GM18867 (cell line): Measurements from ENCODE around the gene CRB2.

ENCODE experiments used
- ATAC-seq: cut with Tn5 transposase; IDR thresholded peaks from one replicate; pipeline ENCODE4 v1.9.1; 2021; ENCODE audit warnings: mild to moderate bottlenecking, moderate library complexity; ENCODE audit not compliant: unreplicated experiment

The CRB2 gene

GRCh38 chr9:123346826-123347225 is 9.2 kb upstream of the CRB2 start:
- ATAC-seq, result no peak

- ATAC-seq, result no peak
Observed at GRCh38 chr9:123347289-123348060, 8.5 kb upstream of the CRB2 start.

- ATAC-seq, result no peak
Observed at GRCh38 chr9:123348317-123348992, 7.5 kb upstream of the CRB2 start.

- ATAC-seq, result no peak
Observed at GRCh38 chr9:123349033-123349432, 7.0 kb upstream of the CRB2 start.

GRCh38 chr9:123349691-123350480 is 6.1 kb upstream of the CRB2 start:
- peak; percentile 59 for ATAC-seq

- no peak for ATAC-seq
Observed at GRCh38 chr9:123350590-123351310, 5.2 kb upstream of the CRB2 start.

- ATAC-seq, result no peak
Observed at GRCh38 chr9:123353041-123353440, 3.0 kb upstream of the CRB2 start.

- ATAC-seq, result peak; percentile 54
Observed at GRCh38 chr9:123353984-123354591, 1.9 kb upstream of the CRB2 start.

GRCh38 chr9:123354806-123355508 is 1.0 kb upstream of the CRB2 start:
- ATAC-seq, result no peak

- no peak for ATAC-seq
Observed at GRCh38 chr9:123356851-123357742, 1.1 kb downstream of the CRB2 start.

GRCh38 chr9:123357743-123358059 is 1.7 kb downstream of the CRB2 start:
- no peak for ATAC-seq

GRCh38 chr9:123358181-123358905 is 2.3 kb downstream of the CRB2 start:
- ATAC-seq, result no peak

GRCh38 chr9:123359106-123359505 is 3.1 kb downstream of the CRB2 start:
- ATAC-seq, result no peak

- no peak for ATAC-seq
Observed at GRCh38 chr9:123359546-123359945, 3.5 kb downstream of the CRB2 start.

GRCh38 chr9:123360161-123361085 is 4.4 kb downstream of the CRB2 start:
- no peak for ATAC-seq

- ATAC-seq, result no peak
Observed at GRCh38 chr9:123361086-123361730, 5.2 kb downstream of the CRB2 start.
